H1 (cell line): ENCODE data around the gene DSG4. TPM values are rescaled to one million over a fixed set of nuclear protein-coding genes. Genes with fewer than 3 reads are reported as not detected.

ENCODE experiments used
- ZNF274 ChIP-seq: IDR thresholded peaks from 2 replicates; pipeline ENCODE4 v1.7.0; 2012; ENCODE audit warnings: low read length, borderline replicate concordance; ENCODE audit errors: extremely low read depth
- polyA plus RNA-seq, 7 experiments: library from polyadenylated mRNA; depleted of rRNA in 3 of 7; stranded (reverse) in 5 of 7; unstranded in 2 of 7; fragments of >200 nt in 5 of 7; fragments of 200-250 nt in 2 of 7; gene quantifications; 1 replicate in 5 of 7; 2 replicates in 1 of 7; 4 replicates in 1 of 7; pipeline versions ENCODE4 v1.2.1 to v1.2.3, GENCODE V29; 2011 to 2013; ENCODE audit warnings: missing spikeins in 2 of 7, mixed read lengths in 2 of 7
- total RNA-seq: library from RNA; stranded (reverse); fragmentation: NEBNext Ultra II Directional; extraction: Animal tissue kit (Norgen Biotek cat#: 25700); gene quantifications from 2 replicates; pipeline ENCODE4 v1.2.1, GENCODE V29; 2021

The DSG4 gene
- total and polyA plus RNA-seq, 2 of the 8 experiments (the other 6 are each of a cell fraction or from before 2014, with no cell fraction given) = not detected

GRCh38 chr18:31429623-31430022 is 53.0 kb downstream of the DSG4 start (continued):
- no peak for TF ChIP-seq ZNF274
- TF ChIP-seq, all 59 proteins: peak for 0
